Ishikawa (cell line): ENCODE measurements around the gene NMD3.

Experiments
- CEBPB ChIP-seq: IDR thresholded peaks from 2 replicates; pipeline ENCODE4 v1.6.1; 2012
- CREB1 ChIP-seq: IDR thresholded peaks from 2 replicates; pipeline ENCODE4 v1.6.1; 2012; ENCODE audit warnings: low read depth
- RAD21 ChIP-seq: IDR thresholded peaks from 2 replicates; pipeline ENCODE4 v1.6.1; 2012; ENCODE audit warnings: low read depth
- REST ChIP-seq: IDR thresholded peaks from 2 replicates; pipeline ENCODE4 v1.6.1; 2012; ENCODE audit warnings: low read depth, mild to moderate bottlenecking
- TAF1 ChIP-seq: IDR thresholded peaks from 2 replicates; pipeline ENCODE4 v1.6.1; 2012; ENCODE audit warnings: low read depth, mild to moderate bottlenecking
- TCF12 ChIP-seq: IDR thresholded peaks from 2 replicates; pipeline ENCODE4 v1.6.1; 2012; ENCODE audit warnings: low read depth
- YY1 ChIP-seq: IDR thresholded peaks from 2 replicates; pipeline ENCODE4 v1.6.1; 2012; ENCODE audit warnings: low read depth

GRCh38 chr3:161233557-161233956 lies 12.4 kb downstream of the NMD3 start:
- TF ChIP-seq TAF1 (no peak), YY1 (no peak), RAD21 (no peak), CEBPB (no peak), CREB1 (no peak), REST (no peak), TCF12 (no peak)
